Liver (tissue), 9 donors: ENCODE data around the gene ARIH1. TPM values are rescaled to one million over a fixed set of nuclear protein-coding genes. Genes with fewer than 3 reads are reported as not detected.

Experiments used
- DNase-seq: peaks from one replicate; pipeline ENCODE4 v3.0.0-alpha.2; 2017; ENCODE audit warnings: low spot score
- H3K27ac ChIP-seq, 2 donors: one replicate each; pipeline ENCODE4 v1.7.0; 2013; ENCODE audit warnings: inconsistent platforms in 2 of 2, low read length in 2 of 2, control low read depth in 1 of 2, low read depth in 1 of 2, mild to moderate bottlenecking in 1 of 2
- H3K27me3 ChIP-seq, 4 donors: one replicate each; pipeline versions ENCODE4 v1.6.1 to v1.7.0; 2013; ENCODE audit warnings: low read length in 3 of 4, inconsistent platforms in 1 of 4, mild to moderate bottlenecking in 1 of 4, moderate library complexity in 1 of 4; ENCODE audit not compliant: control insufficient read depth in 4 of 4, insufficient read depth in 4 of 4
- H3K36me3 ChIP-seq, 4 donors: one replicate each; pipeline versions ENCODE4 v1.6.1 to v1.7.0; 2013; ENCODE audit warnings: low read length in 3 of 4, mild to moderate bottlenecking in 3 of 4, low read depth in 1 of 4, moderate library complexity in 1 of 4; ENCODE audit not compliant: control insufficient read depth in 4 of 4, insufficient read depth in 3 of 4
- H3K4me1 ChIP-seq, 4 donors: one replicate each; pipeline versions ENCODE4 v1.6.1 to v1.7.0; 2013; ENCODE audit warnings: low read length in 3 of 4, mild to moderate bottlenecking in 3 of 4, moderate library complexity in 1 of 4; ENCODE audit not compliant: control insufficient read depth in 4 of 4, insufficient read depth in 4 of 4
- H3K4me3 ChIP-seq, 3 donors: one replicate each; pipeline versions ENCODE4 v1.6.1 to v1.7.0; 2013; ENCODE audit warnings: low read length in 3 of 3, control low read depth in 1 of 3, low read depth in 1 of 3, mild to moderate bottlenecking in 1 of 3
- H3K9ac ChIP-seq, 2 donors: one replicate each; pipeline ENCODE4 v1.7.0; 2013; ENCODE audit warnings: low read length in 2 of 2, mild to moderate bottlenecking in 2 of 2, moderate library complexity in 2 of 2, control low read depth in 1 of 2, low read depth in 1 of 2
- H3K9me3 ChIP-seq, 4 donors: one replicate each; pipeline versions ENCODE4 v1.6.1 to v1.7.0; 2013; ENCODE audit warnings: low read length in 3 of 4; ENCODE audit not compliant: control insufficient read depth in 4 of 4
- CTCF ChIP-seq: fragments of 150-350 bp; IDR thresholded peaks from 2 replicates; pipeline ENCODE4 v1.5.1; 2017; ENCODE audit warnings: improper control_type of control experiment, low read depth, low read length; ENCODE audit not compliant: missing input control
- EGR1 ChIP-seq, 2 donors: IDR thresholded peaks; 2 replicates each; pipeline ENCODE4 v1.6.1; 2016 to 2018; ENCODE audit warnings: antibody characterized with exemption in 2 of 2, low read depth in 2 of 2
- FOXA1 ChIP-seq: IDR thresholded peaks from 2 replicates; pipeline ENCODE4 v1.6.1; 2016; ENCODE audit warnings: antibody characterized with exemption
- FOXA2 ChIP-seq: IDR thresholded peaks from 2 replicates; pipeline ENCODE4 v1.6.1; 2016; ENCODE audit warnings: antibody characterized with exemption
- GABPA ChIP-seq, 2 donors: IDR thresholded peaks in 1 of 2; conservative IDR thresholded peaks in 1 of 2; 2 replicates each; pipeline ENCODE4 v1.6.1; 2016; ENCODE audit warnings: antibody characterized with exemption in 2 of 2, mild to moderate bottlenecking in 1 of 2, moderate library complexity in 1 of 2
- HNF4A ChIP-seq, 2 donors: conservative IDR thresholded peaks; 2 replicates each; pipeline ENCODE4 v1.6.1; 2016; ENCODE audit warnings: antibody characterized with exemption in 2 of 2, mild to moderate bottlenecking in 2 of 2
- HNF4G ChIP-seq: IDR thresholded peaks from 2 replicates; pipeline ENCODE4 v1.6.1; 2016; ENCODE audit warnings: antibody characterized with exemption
- JUND ChIP-seq, 2 donors: IDR thresholded peaks; 2 replicates each; pipeline ENCODE4 v1.6.1; 2016; ENCODE audit warnings: antibody characterized with exemption in 2 of 2
- NR2F2 ChIP-seq: IDR thresholded peaks from 2 replicates; pipeline ENCODE4 v1.6.1; 2016; ENCODE audit warnings: antibody characterized with exemption
- RAD21 ChIP-seq, 2 donors: IDR thresholded peaks; 2 replicates each; pipeline ENCODE4 v1.6.1; 2016; ENCODE audit warnings: antibody characterized with exemption in 2 of 2, mild to moderate bottlenecking in 2 of 2
- REST ChIP-seq: IDR thresholded peaks from 2 replicates; pipeline ENCODE4 v1.6.1; 2016; ENCODE audit warnings: antibody characterized with exemption, mild to moderate bottlenecking
- RXRA ChIP-seq, 2 donors: IDR thresholded peaks; 2 replicates each; pipeline ENCODE4 v1.6.1; 2017 to 2018; ENCODE audit warnings: antibody characterized with exemption in 2 of 2, mild to moderate bottlenecking in 1 of 2
- SP1 ChIP-seq: IDR thresholded peaks from 2 replicates; pipeline ENCODE4 v1.6.1; 2018; ENCODE audit warnings: antibody characterized with exemption, mild to moderate bottlenecking
- TAF1 ChIP-seq: conservative IDR thresholded peaks from 2 replicates; pipeline ENCODE4 v1.6.1; 2016; ENCODE audit warnings: antibody characterized with exemption, mild to moderate bottlenecking
- YY1 ChIP-seq: IDR thresholded peaks from 2 replicates; pipeline ENCODE4 v1.6.1; 2016; ENCODE audit warnings: antibody characterized with exemption, mild to moderate bottlenecking
- WGBS: extraction: QIAGEN DNeasy Blood & Tissue Kit; methylation state at CpG from one replicate; pipeline ENCODE4 v1.1.7; 2013; 5-methylcytosine and 5-hydroxymethylcytosine counted together
- polyA plus RNA-seq, 2 donors: library from polyadenylated mRNA; stranded (reverse) in 1 of 2; unstranded in 1 of 2; fragments of 200-250 nt in 1 of 2; fragments of >200 nt in 1 of 2; fragmentation: Nextera tagmentation in 1 of 2; extraction: Ambion mirVana in 1 of 2; gene quantifications; one replicate each; pipeline versions ENCODE4 v1.2.1 to v1.2.3, GENCODE V29; 2013 to 2015
- total RNA-seq, 2 donors: library from RNA; depleted of rRNA; stranded (reverse); fragments of >200 nt; gene quantifications; one replicate each; pipeline ENCODE4 v1.2.3, GENCODE V29; 2014
- TF ChIP-seq, protein P1 (sequence below): IDR thresholded peaks from 2 replicates; pipeline ENCODE4 v1.6.1; 2016; ENCODE audit warnings: antibody characterized with exemption
- TF ChIP-seq, protein P2 (sequence below): IDR thresholded peaks from 2 replicates; pipeline ENCODE4 v1.6.1; 2016; ENCODE audit warnings: antibody characterized with exemption
- donor health status: healthy.
- donor health status: healthy.
- donor health status: healthy.
- donor health status: healthy.
- donor health status: healthy.

The ARIH1 gene
- total and polyA plus RNA-seq, 4 donors: 10.8 to 23.8 (median 18.8) TPM

- Histone ChIP-seq H3K36me3 (peaks cover 0 to 5% (median 2%) of the 10 kb centered on the region in 4 donors), H3K27ac (no peak overlapping the region), H3K4me3 (no peak overlapping the region), H3K9me3 (no peaks in the 10 kb centered on the region), H3K4me1 (no peaks in the 10 kb centered on the region), H3K9ac (no peak overlapping the region), H3K27me3 (no peaks in the 10 kb centered on the region)
- WGBS: 97% methylated on average over 1 of the region's 1 CpG
- TF ChIP-seq GABPA (IDR thresholded peaks at IDR 0.05 in 1 of 2, conservative IDR thresholded peaks at IDR 0.05 in 1 of 2): no peak
- no peak for TF ChIP-seq HNF4G
- TF ChIP-seq CTCF: no peak
- TF ChIP-seq, protein P1, sequence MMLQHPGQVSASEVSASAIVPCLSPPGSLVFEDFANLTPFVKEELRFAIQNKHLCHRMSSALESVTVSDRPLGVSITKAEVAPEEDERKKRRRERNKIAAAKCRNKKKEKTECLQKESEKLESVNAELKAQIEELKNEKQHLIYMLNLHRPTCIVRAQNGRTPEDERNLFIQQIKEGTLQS: no peak
- TF ChIP-seq YY1: no peak
- no peak for TF ChIP-seq RXRA (IDR thresholded peaks at IDR 0.05)
- TF ChIP-seq FOXA2: no peak
- no peak for TF ChIP-seq TAF1
- TF ChIP-seq REST: no peak
- no peak for TF ChIP-seq NR2F2
- TF ChIP-seq EGR1 (IDR thresholded peaks at IDR 0.05; ENCODE audit: low read depth in 2 of 2): no peak
- TF ChIP-seq SP1: no peak
- no peak for TF ChIP-seq HNF4A (conservative IDR thresholded peaks at IDR 0.05)
- no peak for TF ChIP-seq JUND (IDR thresholded peaks at IDR 0.05)
- no peak for TF ChIP-seq RAD21 (IDR thresholded peaks at IDR 0.05)
- no peak for TF ChIP-seq FOXA1
- TF ChIP-seq, protein P2, sequence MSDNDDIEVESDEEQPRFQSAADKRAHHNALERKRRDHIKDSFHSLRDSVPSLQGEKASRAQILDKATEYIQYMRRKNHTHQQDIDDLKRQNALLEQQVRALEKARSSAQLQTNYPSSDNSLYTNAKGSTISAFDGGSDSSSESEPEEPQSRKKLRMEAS: no peak
- DNase-seq: no peak
These were observed 116.3 kb downstream of the ARIH1 start for GRCh38 chr15:72590427-72590826.

GRCh38 chr15:72591361-72591760, 117.2 kb downstream of the ARIH1 start:
- H3K9ac ChIP-seq: no peak overlapping the region
- H3K4me3 ChIP-seq: no peak overlapping the region
- WGBS: 57% methylated on average over 1 of the region's 1 CpG
- no peak for DNase-seq
- TF ChIP-seq FOXA1: no peak
- no peak overlapping the region for H3K27ac ChIP-seq
- no peaks in the 10 kb centered on the region for H3K9me3 ChIP-seq
- no peaks in the 10 kb centered on the region for H3K27me3 ChIP-seq
- no peaks in the 10 kb centered on the region for H3K36me3 ChIP-seq
- no peaks in the 10 kb centered on the region for H3K4me1 ChIP-seq
